ENCODE data around the gene ZNF592.

Gene ZNF592

DNA sequence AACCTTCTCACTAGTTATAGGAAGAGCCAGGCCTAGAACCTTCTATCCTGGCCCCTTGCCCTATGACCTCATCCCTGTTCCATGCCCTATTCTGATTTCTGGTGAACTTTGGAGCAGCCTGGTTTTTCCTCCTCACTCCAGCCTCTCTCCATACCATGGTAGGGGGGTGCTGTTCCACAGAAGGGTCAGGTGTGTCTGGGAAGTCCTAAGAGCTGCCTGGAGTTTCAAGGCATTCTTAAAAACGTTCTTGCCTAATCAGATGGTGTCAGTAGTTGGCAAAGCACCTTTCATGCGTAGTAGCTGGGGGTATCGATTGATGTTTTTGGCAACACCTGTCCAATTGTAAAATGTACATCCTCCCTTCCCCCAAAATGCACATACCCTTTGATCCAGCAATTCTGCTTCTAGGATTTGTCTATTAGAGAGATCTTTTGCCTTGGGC, 52.0 kb downstream of the ZNF592 start:
- Mint-ChIP-seq H3K9me3 (ENCODE audit: low read depth) (no peaks in the 10 kb centered on the region), H3K36me3 (no peaks in the 10 kb centered on the region), H3K4me3 (no peak overlapping the region), H3K27me3 (no peaks in the 10 kb centered on the region), H3K4me1 (ENCODE audit: low read depth) (no peaks in the 10 kb centered on the region), H3K27ac (no peak overlapping the region)

DNA sequence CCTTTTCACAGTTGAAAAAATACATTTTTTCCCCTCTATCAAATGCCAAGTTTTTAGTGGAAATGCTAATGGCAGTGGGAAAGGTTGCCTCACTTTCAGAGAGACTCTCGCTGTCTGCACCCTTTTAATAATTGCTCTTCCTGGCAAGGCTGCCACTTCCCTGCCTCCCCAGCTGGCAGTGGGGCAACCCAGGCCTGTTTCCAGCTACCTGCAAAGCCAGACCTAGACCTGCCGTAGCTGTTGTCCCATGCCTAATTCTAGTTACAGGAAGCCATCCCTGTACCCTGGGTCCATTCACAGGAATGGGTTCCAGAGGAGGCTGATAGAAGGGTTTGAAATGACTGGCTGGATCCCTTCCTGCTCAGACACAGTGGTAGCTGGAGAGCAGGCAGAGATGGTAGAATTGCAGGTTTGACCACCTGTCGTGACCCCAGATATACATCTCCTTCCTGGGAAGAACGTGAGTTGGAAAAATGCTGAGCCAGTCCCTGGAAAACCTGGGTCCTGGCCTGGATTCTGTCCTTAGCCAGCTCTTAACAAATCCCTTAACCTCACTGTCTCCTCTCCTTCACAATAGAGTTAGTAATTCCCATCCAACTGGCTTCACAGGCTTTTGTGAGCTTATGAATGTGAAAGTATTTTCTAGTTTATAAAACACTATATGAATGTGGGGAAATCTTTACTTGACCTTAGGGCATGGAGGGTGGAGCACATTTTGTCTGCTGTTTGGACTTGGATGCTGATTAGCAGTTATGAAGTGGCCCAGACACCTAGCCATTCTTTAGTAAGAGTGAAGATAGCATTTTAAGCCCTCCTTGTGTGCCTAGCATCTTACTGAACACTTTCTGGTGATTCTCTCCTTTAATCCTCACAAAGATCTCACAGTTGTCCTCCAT, 55.9 kb downstream of the ZNF592 start:
- no peaks in the 10 kb centered on the region for H3K9me3 Mint-ChIP-seq (ENCODE audit: low read depth)
- no peaks in the 10 kb centered on the region for H3K4me1 Mint-ChIP-seq (ENCODE audit: low read depth)
- no peak overlapping the region for H3K27ac Mint-ChIP-seq
- no peaks in the 10 kb centered on the region for H3K27me3 Mint-ChIP-seq
- H3K36me3 Mint-ChIP-seq, result no peaks in the 10 kb centered on the region
- no peak overlapping the region for H3K4me3 Mint-ChIP-seq

DNA sequence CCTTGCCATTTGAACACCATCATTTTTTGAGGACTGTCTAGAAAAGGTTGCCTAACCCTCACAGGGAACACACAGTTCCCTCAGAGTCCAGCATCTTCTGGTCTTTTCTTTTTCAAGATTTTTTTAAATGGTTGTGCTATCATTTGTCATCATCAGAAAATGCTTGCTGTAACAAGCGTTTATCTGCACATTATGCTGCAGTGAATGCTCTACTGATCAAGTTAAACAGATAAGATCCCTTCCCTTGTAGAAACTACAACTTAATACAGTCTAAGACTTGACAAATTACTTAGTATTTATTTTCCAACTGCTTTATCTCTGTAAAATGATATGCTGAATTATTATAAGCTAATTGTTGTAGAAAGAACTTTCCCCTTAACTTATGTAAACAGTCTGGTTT, 56.8 kb downstream of the ZNF592 start:
- H3K4me3 Mint-ChIP-seq, result no peak overlapping the region
- H3K27ac Mint-ChIP-seq, result no peak overlapping the region
- no peaks in the 10 kb centered on the region for H3K9me3 Mint-ChIP-seq (ENCODE audit: low read depth)

DNA sequence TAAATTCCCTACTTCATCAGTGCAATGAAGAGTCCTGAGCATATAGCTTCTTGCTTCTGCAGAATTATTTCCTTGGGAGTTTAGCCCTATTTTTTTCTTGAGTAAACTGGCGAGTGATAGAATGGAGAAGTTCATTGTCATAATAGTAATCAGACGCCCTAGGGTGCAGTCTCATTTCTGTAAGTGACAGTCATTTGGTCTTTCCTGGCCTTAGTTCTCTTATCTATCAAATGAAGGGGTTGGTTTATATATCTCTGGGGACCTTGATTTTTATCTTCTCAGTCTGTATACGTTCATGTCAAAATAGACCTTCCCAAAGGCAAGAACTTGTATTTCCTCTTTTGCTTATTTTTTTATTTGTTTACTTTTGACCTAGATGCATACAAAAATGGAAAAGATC, 58.8 kb downstream of the ZNF592 start:
- H3K4me1 Mint-ChIP-seq (ENCODE audit: low read depth), result no peaks in the 10 kb centered on the region
- no peak overlapping the region for H3K27ac Mint-ChIP-seq
- H3K36me3 Mint-ChIP-seq, result no peaks in the 10 kb centered on the region
- no peaks in the 10 kb centered on the region for H3K9me3 Mint-ChIP-seq (ENCODE audit: low read depth)
- H3K4me3 Mint-ChIP-seq, result no peak overlapping the region
- H3K27me3 Mint-ChIP-seq, result no peaks in the 10 kb centered on the region

More for the DNA sequence above, 56.8 kb downstream of the ZNF592 start:
- Mint-ChIP-seq H3K36me3 (no peaks in the 10 kb centered on the region), H3K4me1 (ENCODE audit: low read depth) (no peaks in the 10 kb centered on the region), H3K27me3 (no peaks in the 10 kb centered on the region)

DNA sequence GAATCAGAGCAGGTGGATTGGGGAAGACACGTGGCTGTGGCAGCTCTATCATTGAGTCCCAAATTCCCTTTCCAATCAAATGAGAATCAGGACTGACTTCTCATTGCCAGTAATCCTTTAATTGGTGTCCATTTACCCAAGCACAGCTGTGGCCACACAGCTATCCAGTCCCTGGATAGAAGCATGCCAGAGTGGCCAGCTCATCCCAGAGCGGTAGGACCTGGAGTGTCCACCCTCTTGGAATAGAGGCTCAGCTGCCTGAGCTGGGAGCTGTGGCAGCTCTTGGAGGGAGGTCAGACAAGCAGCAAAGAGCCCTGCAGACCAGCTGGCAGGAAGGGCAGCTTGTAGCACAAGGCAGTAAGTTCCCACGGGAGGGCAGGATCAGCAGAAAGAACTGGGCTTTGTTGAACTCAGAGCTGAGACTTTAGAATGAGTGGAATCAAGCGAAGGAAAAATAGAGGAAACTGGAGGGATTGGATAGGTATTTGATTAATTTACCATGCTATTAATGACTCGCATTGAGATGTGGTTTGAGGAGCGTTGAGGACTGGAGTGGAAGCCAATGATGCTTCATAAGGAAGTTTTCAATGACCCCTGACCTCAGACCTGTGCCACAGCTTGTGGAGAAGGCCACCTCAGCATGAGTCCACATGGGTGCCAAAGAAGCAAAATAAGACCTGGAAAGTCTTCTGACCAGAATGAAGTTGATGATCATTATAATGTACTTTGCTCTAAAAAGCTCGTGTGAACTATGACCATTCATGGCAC, 61.9 kb downstream of the ZNF592 start:
- H3K27me3 Mint-ChIP-seq, result no peaks in the 10 kb centered on the region
- H3K4me3 Mint-ChIP-seq, result no peak overlapping the region
- no peaks in the 10 kb centered on the region for H3K36me3 Mint-ChIP-seq
- H3K9me3 Mint-ChIP-seq (ENCODE audit: low read depth), result no peaks in the 10 kb centered on the region
- H3K4me1 Mint-ChIP-seq (ENCODE audit: low read depth), result no peaks in the 10 kb centered on the region
- H3K27ac Mint-ChIP-seq, result no peak overlapping the region

DNA sequence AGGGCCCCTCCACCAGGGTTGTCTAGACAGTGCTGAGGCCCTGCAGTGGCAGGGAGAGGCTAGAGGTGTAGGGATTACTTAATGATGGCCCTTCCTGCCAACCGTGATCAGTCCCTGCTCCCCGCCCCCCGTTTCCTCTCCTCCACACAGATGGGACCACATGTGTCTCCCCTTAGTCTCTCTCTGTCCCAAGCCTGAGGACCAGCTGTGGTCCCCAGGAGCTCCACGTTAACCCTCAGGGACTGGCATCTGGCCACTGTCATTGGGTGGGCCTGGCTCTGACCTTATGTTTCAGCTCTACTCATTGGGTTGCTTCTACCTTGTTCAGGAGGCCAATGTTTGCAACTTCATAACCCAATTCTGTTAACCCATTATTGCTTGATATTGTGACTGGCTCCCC, 62.8 kb downstream of the ZNF592 start:
- no peak overlapping the region for H3K27ac Mint-ChIP-seq
- H3K4me3 Mint-ChIP-seq, result no peak overlapping the region
- H3K4me1 Mint-ChIP-seq (ENCODE audit: low read depth), result no peaks in the 10 kb centered on the region
- peaks cover 4% of the 10 kb centered on the region for H3K27me3 Mint-ChIP-seq
- H3K9me3 Mint-ChIP-seq (ENCODE audit: low read depth), result no peaks in the 10 kb centered on the region
- no peaks in the 10 kb centered on the region for H3K36me3 Mint-ChIP-seq

DNA sequence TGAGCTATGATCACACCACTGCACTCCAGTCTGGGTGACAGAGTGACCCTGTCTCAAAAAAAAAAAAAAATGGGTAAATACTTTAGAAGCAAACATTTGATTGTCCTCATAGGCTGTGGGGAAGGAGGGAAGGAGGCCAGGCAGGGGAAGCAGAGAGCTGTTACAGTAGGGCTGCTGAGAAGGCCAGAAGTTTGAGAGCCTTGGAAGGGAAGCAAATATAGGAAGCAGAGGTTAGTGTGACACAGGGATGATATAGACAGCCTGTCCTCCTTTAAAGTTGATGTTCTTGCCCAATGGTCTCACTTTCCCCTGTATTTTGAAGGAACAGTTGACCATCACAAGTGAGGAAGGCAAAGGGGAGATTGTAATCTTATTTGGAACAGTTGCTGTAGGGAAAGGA, 63.4 kb downstream of the ZNF592 start:
- H3K27me3 Mint-ChIP-seq, result peaks cover 6% of the 10 kb centered on the region
- H3K36me3 Mint-ChIP-seq, result no peaks in the 10 kb centered on the region
- peaks cover 3% of the 10 kb centered on the region for H3K4me1 Mint-ChIP-seq (ENCODE audit: low read depth)
- no peak overlapping the region for H3K4me3 Mint-ChIP-seq
- H3K9me3 Mint-ChIP-seq (ENCODE audit: low read depth), result no peaks in the 10 kb centered on the region
- H3K27ac Mint-ChIP-seq, result no peak overlapping the region

DNA sequence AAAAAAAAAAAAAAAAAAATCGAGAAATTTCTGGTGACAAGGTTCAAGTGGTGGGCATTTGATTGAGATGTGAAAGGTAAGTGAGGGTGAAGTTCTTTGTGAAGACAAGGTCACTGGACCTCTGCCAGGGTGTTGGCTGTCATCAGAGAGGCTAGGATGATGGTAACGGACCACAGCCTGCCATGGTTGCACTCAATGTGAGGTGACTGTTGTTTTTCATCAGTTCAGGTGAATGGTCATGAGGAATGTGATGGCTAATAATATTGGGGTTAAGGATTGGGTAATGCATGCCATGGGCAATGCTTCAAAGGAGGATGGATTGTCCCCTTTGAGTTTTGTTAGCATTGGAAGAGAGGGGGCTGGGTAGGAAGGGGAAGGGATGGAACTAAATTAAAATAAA, 64.5 kb downstream of the ZNF592 start:
- Mint-ChIP-seq H3K4me1 (ENCODE audit: low read depth) (peaks cover 3% of the 10 kb centered on the region), H3K27me3 (peaks cover 6% of the 10 kb centered on the region), H3K36me3 (no peaks in the 10 kb centered on the region), H3K9me3 (ENCODE audit: low read depth) (no peaks in the 10 kb centered on the region), H3K4me3 (no peak overlapping the region), H3K27ac (no peak overlapping the region)

DNA sequence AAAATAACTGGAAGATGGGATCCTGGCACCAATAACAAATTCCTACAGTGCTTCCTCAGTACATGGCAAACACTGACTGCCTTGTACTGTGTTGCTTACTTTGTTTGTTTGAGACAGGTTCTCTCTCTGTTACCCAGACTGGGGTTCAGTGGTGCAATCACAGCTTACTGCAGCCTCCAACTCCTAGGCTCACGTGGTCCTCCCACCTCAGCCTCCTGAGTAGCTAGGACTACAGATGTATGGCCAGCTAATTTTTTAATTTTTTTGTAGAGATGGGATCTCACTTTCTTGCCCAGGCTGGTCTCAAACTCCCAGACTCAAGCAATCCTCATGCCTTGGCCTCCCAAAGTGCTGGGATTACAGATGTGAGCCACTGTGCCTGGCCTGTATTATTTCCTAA, 65.0 kb downstream of the ZNF592 start:
- Mint-ChIP-seq H3K4me3 (no peak overlapping the region), H3K36me3 (no peaks in the 10 kb centered on the region), H3K4me1 (ENCODE audit: low read depth) (peaks cover 9% of the 10 kb centered on the region), H3K9me3 (ENCODE audit: low read depth) (no peaks in the 10 kb centered on the region), H3K27ac (no peak overlapping the region), H3K27me3 (peaks cover 6% of the 10 kb centered on the region)

DNA sequence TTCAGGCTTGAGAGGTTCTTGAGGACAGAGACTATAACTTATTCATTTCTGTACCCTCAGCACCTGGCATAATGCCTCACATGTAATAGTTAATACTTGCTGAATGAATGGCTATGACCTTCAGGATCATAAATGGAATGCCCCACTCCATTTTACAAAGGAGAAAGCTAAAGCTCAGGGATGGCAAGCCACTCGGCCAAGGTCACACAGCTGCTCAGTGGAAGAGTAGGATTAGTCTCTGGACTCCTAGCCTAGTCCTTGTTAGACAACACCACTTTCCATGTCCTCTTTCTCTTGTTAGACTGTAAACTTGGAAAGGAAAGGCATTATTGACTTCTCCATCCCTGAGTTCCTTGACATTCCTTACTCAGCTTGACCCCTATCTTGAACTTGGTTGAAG, 65.5 kb downstream of the ZNF592 start:
- peaks cover 10% of the 10 kb centered on the region for H3K4me1 Mint-ChIP-seq (ENCODE audit: low read depth)
- H3K4me3 Mint-ChIP-seq, result no peak overlapping the region
- H3K27me3 Mint-ChIP-seq, result peaks cover 6% of the 10 kb centered on the region

DNA sequence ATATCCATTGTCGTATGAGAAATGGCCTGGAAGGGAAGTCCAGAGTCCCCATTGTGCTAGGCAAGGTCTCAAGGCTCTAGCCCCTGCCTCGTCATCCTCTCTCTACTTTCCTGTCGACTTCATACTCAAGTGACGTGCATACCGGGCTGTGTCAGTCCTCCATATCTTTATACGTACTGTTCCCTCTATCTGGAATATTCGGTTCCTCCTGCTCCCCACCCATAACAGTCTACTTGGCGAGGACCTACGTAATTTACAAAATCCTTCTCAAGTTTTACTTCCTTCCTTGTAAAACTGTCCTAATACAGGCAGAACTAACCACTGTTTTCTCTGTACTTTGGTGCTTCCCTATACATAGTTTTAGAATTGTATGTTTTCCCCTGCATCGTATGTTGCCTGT, 66.5 kb downstream of the ZNF592 start:
- H3K4me3 Mint-ChIP-seq, result no peak overlapping the region
- H3K36me3 Mint-ChIP-seq, result no peaks in the 10 kb centered on the region
- H3K4me1 Mint-ChIP-seq (ENCODE audit: low read depth), result peaks cover 12% of the 10 kb centered on the region
- no peak overlapping the region for H3K27ac Mint-ChIP-seq
- no peaks in the 10 kb centered on the region for H3K9me3 Mint-ChIP-seq (ENCODE audit: low read depth)
- H3K27me3 Mint-ChIP-seq, result peaks cover 6% of the 10 kb centered on the region

More for the DNA sequence above, 65.5 kb downstream of the ZNF592 start:
- no peak overlapping the region for H3K27ac Mint-ChIP-seq
- no peaks in the 10 kb centered on the region for H3K36me3 Mint-ChIP-seq
- no peaks in the 10 kb centered on the region for H3K9me3 Mint-ChIP-seq (ENCODE audit: low read depth)

DNA sequence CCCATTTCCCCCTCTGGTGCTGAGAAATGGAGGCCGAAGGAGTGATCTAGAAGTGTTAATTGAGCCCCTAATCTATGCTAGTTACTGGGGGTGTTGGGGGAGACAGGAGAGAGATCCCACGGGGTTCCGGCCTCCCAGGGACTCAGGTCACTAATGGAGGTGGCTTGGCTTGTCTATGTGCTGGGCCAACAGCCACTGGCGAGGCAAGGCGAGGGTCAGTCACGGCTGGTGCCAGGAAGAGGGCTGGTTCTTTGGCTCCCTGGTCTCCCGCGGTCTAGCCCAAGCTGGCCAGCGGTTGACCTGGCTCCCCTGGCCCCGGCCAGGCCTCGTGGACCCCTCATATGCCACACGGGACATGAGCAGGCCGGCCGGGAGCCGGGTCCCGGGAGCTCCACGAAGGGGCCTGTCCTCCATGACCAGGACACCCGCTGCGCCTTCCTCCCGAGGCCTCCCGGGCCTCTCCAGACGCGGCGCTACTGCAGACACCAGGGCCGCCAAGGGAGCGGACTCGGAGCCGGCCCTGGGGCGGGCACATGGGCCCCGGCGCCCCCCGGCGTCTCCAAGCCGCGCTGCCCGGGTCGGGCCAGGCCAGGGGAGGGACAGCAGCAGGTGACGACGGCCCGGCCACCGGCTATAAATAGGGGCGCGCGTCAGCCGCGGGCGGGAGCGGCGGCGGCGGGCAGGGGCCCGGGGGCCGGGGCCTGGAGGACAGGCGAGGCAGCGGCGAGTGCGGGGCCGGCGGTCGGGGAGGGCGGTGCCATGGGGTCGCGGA, 68.5 kb downstream of the ZNF592 start, which contains the start of gene ALPK3:
ALPK3 (plus strand) TSS at position 663 of the 772 bp plus-strand sequence; CDS start at position 760, 97 bp downstream.
- Mint-ChIP-seq H3K27me3 (peaks cover 6% of the 10 kb centered on the region), H3K27ac (peak within 1 kb of the TSS; percentile 50), H3K4me3 (peak within 1 kb of the TSS; percentile 53)

DNA sequence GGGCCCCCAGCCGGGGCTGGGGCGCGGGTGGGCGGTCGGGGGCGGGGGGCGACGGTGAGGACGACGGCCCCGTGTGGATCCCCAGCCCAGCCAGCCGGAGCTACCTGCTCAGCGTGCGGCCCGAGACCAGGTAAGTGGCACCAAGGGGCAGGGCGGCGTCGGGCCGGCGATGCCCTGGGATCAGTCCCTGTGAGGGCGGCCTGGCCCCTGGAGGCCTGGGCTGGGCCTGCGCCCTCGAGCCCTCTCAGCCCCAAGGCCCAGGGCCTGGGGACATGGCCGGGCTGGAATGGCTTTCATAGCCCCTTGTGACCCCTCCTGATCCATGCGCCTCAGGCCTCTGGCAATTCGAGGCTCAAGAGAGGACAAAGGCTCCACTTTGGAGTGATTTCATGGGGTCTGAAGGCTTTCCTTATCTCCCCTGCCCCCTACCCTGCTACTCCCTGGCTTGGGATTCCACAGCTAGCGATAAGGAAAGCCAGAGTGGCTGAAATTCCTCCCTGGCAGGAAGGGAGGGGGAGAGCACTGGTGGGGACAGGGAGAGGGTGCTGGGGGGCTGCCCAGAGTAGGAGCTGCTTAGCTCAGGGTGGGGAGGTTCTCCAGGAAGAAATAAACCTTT, 69.2 kb downstream of the ZNF592 start:
- Mint-ChIP-seq H3K4me3 (no peak overlapping the region), H3K4me1 (ENCODE audit: low read depth) (peaks cover 12% of the 10 kb centered on the region), H3K27me3 (peaks cover 6% of the 10 kb centered on the region), H3K9me3 (ENCODE audit: low read depth) (no peaks in the 10 kb centered on the region), H3K27ac (no peak overlapping the region), H3K36me3 (no peaks in the 10 kb centered on the region)

More for the DNA sequence above, 68.5 kb downstream of the ZNF592 start, which contains the start of gene ALPK3:
- Mint-ChIP-seq H3K36me3 (no peaks in the 10 kb centered on the region), H3K4me1 (ENCODE audit: low read depth) (peaks cover 12% of the 10 kb centered on the region), H3K9me3 (ENCODE audit: low read depth) (no peaks in the 10 kb centered on the region)

All from activated naive CD8-positive, alpha-beta T cell (primary cell).